HCT116 (cell line): ENCODE data around the gene ZNF180. TPM values are rescaled to one million over a fixed set of nuclear protein-coding genes. Genes with fewer than 3 reads are reported as not detected.

Source experiments
- ATAC-seq: fragments of 200-7000 bp; cut with Tn5 transposase; 2 replicates; pipeline ENCODE4 v1.9.1; 2020; ENCODE audit warnings: mild to moderate bottlenecking, moderate library complexity
- BruUV-seq: library from RNA; stranded (reverse); fragments of 400-500 nt; replicated peaks from 2 replicates; lab custom pipeline; 2021; lab: Mats Ljungman, UMichigan
- CTCF ChIA-PET: fragments of 300-600 bp; sonication (Branson Sonifier 250); formaldehyde crosslinking; loops from one replicate; lab custom pipeline; 2021; ENCODE audit warnings: antibody characterized with exemption; lab: Charles Lee
- POLR2A ChIA-PET: fragments of 300-600, 350-600 bp; sonication (Branson Sonifier 250); formaldehyde crosslinking; loops from one replicate; lab custom pipeline; 2021; ENCODE audit warnings: antibody characterized with exemption; lab: Charles Lee
- RAD21 ChIA-PET, 2 experiments: fragments of 300-600 bp; sonication (Branson Sonifier 250); formaldehyde crosslinking; loops; one replicate each; lab custom pipeline; 2023; ENCODE audit warnings: low total read pairs in 2 of 2; ENCODE audit not compliant: uncharacterized antibody in 2 of 2, unreplicated experiment in 2 of 2, low non-redundant PET in 1 of 2; lab: Charles Lee
- DNase-seq: peaks from one replicate; pipeline ENCODE4 v3.0.0-alpha.2; 2010; ENCODE audit warnings: low read depth, low spot score
- H2AFZ ChIP-seq: fragments of 200-600 bp; shearing (Covaris generic), sonication (generic); 2 replicates; pipeline ENCODE4 v1.6.1; 2017; ENCODE audit warnings: low read depth, mixed run types, mixed read lengths, antibody characterized with exemption, low read length; ENCODE audit not compliant: poor library complexity, severe bottlenecking
- H3K27ac ChIP-seq: 2 replicates; pipeline ENCODE4 v1.5.1; 2012; ENCODE audit warnings: low read depth, low read length
- H3K27me3 ChIP-seq: fragments of 200-600 bp; sonication (generic); 2 replicates; pipeline ENCODE4 v1.6.1; 2016; ENCODE audit warnings: mixed run types, low read length, mixed read lengths; ENCODE audit not compliant: insufficient read depth
- H3K36me3 ChIP-seq, 2 experiments: fragments of 200-500 bp in 1 of 2; fragments of 200-600 bp in 1 of 2; sonication (Bioruptor generic) in 1 of 2; sonication (generic) in 1 of 2; 2 replicates each; pipeline versions ENCODE4 v1.5.1 to v1.6.1; 2014 to 2016; ENCODE audit warnings: low read length in 2 of 2, inconsistent platforms in 1 of 2, mixed read lengths in 1 of 2, mixed run types in 1 of 2; ENCODE audit not compliant: insufficient read depth in 2 of 2, control insufficient read depth in 1 of 2
- H3K4me1 ChIP-seq, 2 experiments: fragments of 200-600 bp in 1 of 2; sonication (generic) in 1 of 2; 2 replicates each; pipeline versions ENCODE4 v1.5.1 to v1.6.1; 2012 to 2017; ENCODE audit warnings: low read length in 2 of 2, inconsistent platforms in 1 of 2, mild to moderate bottlenecking in 1 of 2, mixed read lengths in 1 of 2, mixed run types in 1 of 2, moderate library complexity in 1 of 2; ENCODE audit not compliant: insufficient read depth in 2 of 2, control insufficient read depth in 1 of 2
- H3K4me2 ChIP-seq: fragments of 200-600 bp; sonication (generic); 2 replicates; pipeline ENCODE4 v1.6.1; 2017; ENCODE audit warnings: mixed run types, low read length, mixed read lengths
- H3K4me3 ChIP-seq, 2 experiments: fragments of 200-600 bp in 1 of 2; sonication (generic) in 1 of 2; replicated peaks in 1 of 2; 2 replicates each; pipeline ENCODE4 v1.5.1; 2011 to 2016; ENCODE audit warnings: low read length in 2 of 2, control low read depth in 1 of 2, low read depth in 1 of 2, mild to moderate bottlenecking in 1 of 2, mixed read lengths in 1 of 2, mixed run types in 1 of 2
- H3K79me2 ChIP-seq: fragments of 200-600 bp; sonication (generic); 2 replicates; pipeline ENCODE4 v1.6.1; 2017; ENCODE audit warnings: mild to moderate bottlenecking, mixed run types, low read length, moderate library complexity, mixed read lengths; ENCODE audit not compliant: insufficient read depth
- H3K9ac ChIP-seq: fragments of 200-600 bp; sonication (generic); 2 replicates; pipeline ENCODE4 v1.6.1; 2016; ENCODE audit warnings: low read length, mixed read lengths
- H3K9me2 ChIP-seq: fragments of 200-600 bp; sonication (generic), shearing (Covaris generic); 2 replicates; pipeline ENCODE4 v1.6.1; 2017; ENCODE audit warnings: mixed run types, mild to moderate bottlenecking, moderate library complexity; ENCODE audit not compliant: insufficient read depth
- H3K9me3 ChIP-seq, 2 experiments: fragments of 200-500 bp in 1 of 2; fragments of 200-600 bp in 1 of 2; sonication (Bioruptor generic) in 1 of 2; sonication (generic) in 1 of 2; 2 replicates each; pipeline ENCODE4 v1.6.1; 2014 to 2017; ENCODE audit warnings: low read length in 2 of 2, mixed read lengths in 2 of 2, inconsistent platforms in 1 of 2, low read depth in 1 of 2, mild to moderate bottlenecking in 1 of 2, mixed run types in 1 of 2, moderate library complexity in 1 of 2; ENCODE audit not compliant: control insufficient read depth in 1 of 2, insufficient read depth in 1 of 2
- H4K20me1 ChIP-seq: fragments of 200-600 bp; sonication (generic), shearing (Covaris generic); 2 replicates; pipeline ENCODE4 v1.6.1; 2017; ENCODE audit warnings: mixed run types, mild to moderate bottlenecking, moderate library complexity; ENCODE audit not compliant: insufficient read depth
- ATF3 ChIP-seq: IDR thresholded peaks from 2 replicates; pipeline ENCODE4 v1.6.1; 2012
- EGR1 ChIP-seq: IDR thresholded peaks from 2 replicates; pipeline ENCODE4 v1.6.1; 2012; ENCODE audit warnings: low read depth
- EZH2phosphoT487 ChIP-seq: fragments of 200-600 bp; IDR thresholded peaks from 2 replicates; pipeline ENCODE4 v1.6.1; 2018; ENCODE audit warnings: antibody characterized with exemption, borderline replicate concordance
- FOSL1 ChIP-seq: IDR thresholded peaks from 2 replicates; pipeline ENCODE4 v1.6.1; 2012; ENCODE audit warnings: low read depth
- POLR2A ChIP-seq: IDR thresholded peaks from 2 replicates; pipeline ENCODE4 v1.7.0; 2011; ENCODE audit warnings: borderline replicate concordance; ENCODE audit not compliant: insufficient read depth, insufficient read length; ENCODE audit errors: extremely low read depth
- POLR2AphosphoS5 ChIP-seq: IDR thresholded peaks from 2 replicates; pipeline ENCODE4 v1.6.1; 2011; ENCODE audit warnings: mild to moderate bottlenecking, low read depth, low read length, moderate library complexity
- SIN3A ChIP-seq: IDR thresholded peaks from 2 replicates; pipeline ENCODE4 v1.6.1; 2012; ENCODE audit warnings: low read depth
- SRF ChIP-seq: IDR thresholded peaks from 2 replicates; pipeline ENCODE4 v1.6.1; 2012; ENCODE audit warnings: low read depth
- TCF7L2 ChIP-seq: IDR thresholded peaks from 2 replicates; pipeline ENCODE4 v1.7.0; 2011; ENCODE audit warnings: borderline replicate concordance, inconsistent platforms; ENCODE audit not compliant: insufficient read depth, insufficient read length; ENCODE audit errors: extremely low read depth
- YY1 ChIP-seq: IDR thresholded peaks from 2 replicates; pipeline ENCODE4 v1.6.1; 2011; ENCODE audit warnings: low read length, low read depth, moderate library complexity, mild to moderate bottlenecking; ENCODE audit not compliant: insufficient replicate concordance; ENCODE audit errors: extremely low read depth
- ZNF274 ChIP-seq: fragments of 200-500 bp; sonication (Bioruptor generic); IDR thresholded peaks from 2 replicates; pipeline ENCODE4 v1.6.1; 2014; ENCODE audit warnings: mild to moderate bottlenecking, low read depth, low read length, inconsistent platforms
- intact Hi-C: fragments of 100-400 bp; cut with micrococcal nuclease; formaldehyde crosslinking; loops from 2 replicates; pipeline ENCODE4 v1.10.0; 2022
- total RNA-seq: library from RNA; stranded (reverse); gene quantifications from one replicate; pipeline ENCODE4 v1.2.1, GENCODE V29; 2021; ENCODE audit not compliant: unreplicated experiment
- TF ChIP-seq, protein P1 (sequence below), 3 experiments: fragments of 200-600 bp in 1 of 3; sonication (generic) in 1 of 3; IDR thresholded peaks in 2 of 3; conservative IDR thresholded peaks in 1 of 3; 2 replicates each; pipeline ENCODE4 v1.5.1; 2012 to 2017; ENCODE audit warnings: low read depth in 2 of 3, low read length in 2 of 3, antibody characterized with exemption in 1 of 3, borderline replicate concordance in 1 of 3, control low read depth in 1 of 3, mild to moderate bottlenecking in 1 of 3, mixed read lengths in 1 of 3, mixed run types in 1 of 3, moderate library complexity in 1 of 3; ENCODE audit not compliant: insufficient read depth in 1 of 3

Gene ZNF180
- total RNA-seq, 1 experiment from 2014 or later: 7.3 TPM

DNA sequence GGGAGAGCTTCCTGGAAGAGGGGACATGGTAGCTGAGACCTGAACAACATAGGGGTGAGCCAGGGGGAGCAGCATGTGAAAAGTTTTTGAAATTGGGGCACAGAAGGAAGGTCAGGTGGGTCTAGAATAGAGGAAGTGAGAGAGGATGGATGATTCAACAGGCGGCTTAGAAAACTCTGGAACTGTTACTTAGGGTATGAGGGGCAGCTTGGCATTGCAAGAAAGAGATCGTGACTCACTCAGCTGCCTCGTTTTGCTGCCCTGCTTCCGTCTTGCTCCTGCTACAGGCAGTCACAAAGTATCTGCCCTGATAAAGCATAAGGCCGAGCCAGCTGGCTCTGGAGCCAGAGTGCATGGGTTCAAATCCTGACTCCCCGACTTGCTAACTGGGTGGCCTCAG is 30.5 kb upstream of the ZNF180 start:
- no TSS peak for BruUV-seq
- TF ChIP-seq POLR2AphosphoS5 (no peak), EGR1 (no peak), ZNF274 (no peak), YY1 (no peak), TCF7L2 (no peak), ATF3 (no peak), FOSL1 (no peak), SRF (no peak), POLR2A (no peak), EZH2phosphoT487 (no peak), SIN3A (no peak)
- TF ChIP-seq, protein P1, sequence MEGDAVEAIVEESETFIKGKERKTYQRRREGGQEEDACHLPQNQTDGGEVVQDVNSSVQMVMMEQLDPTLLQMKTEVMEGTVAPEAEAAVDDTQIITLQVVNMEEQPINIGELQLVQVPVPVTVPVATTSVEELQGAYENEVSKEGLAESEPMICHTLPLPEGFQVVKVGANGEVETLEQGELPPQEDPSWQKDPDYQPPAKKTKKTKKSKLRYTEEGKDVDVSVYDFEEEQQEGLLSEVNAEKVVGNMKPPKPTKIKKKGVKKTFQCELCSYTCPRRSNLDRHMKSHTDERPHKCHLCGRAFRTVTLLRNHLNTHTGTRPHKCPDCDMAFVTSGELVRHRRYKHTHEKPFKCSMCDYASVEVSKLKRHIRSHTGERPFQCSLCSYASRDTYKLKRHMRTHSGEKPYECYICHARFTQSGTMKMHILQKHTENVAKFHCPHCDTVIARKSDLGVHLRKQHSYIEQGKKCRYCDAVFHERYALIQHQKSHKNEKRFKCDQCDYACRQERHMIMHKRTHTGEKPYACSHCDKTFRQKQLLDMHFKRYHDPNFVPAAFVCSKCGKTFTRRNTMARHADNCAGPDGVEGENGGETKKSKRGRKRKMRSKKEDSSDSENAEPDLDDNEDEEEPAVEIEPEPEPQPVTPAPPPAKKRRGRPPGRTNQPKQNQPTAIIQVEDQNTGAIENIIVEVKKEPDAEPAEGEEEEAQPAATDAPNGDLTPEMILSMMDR (IDR thresholded peaks at IDR 0.05 in 2 of 3, conservative IDR thresholded peaks at IDR 0.05 in 1 of 3; ENCODE audit: borderline replicate concordance in 1 of 3, insufficient read depth in 1 of 3, low read depth in 2 of 3, low read length in 2 of 3): no peak
- TF ChIP-seq, all 23 proteins: peak for 0
- intact Hi-C loops: no loop called here

More for the DNA sequence above, 30.5 kb upstream of the ZNF180 start:
- ChIA-PET RAD21 (no interaction called here), CTCF (no interaction called here), POLR2A (no interaction called here)
- no peak for DNase-seq
- Histone ChIP-seq H4K20me1 (no peaks in the 10 kb centered on the region), H2AFZ (no peak overlapping the region), H3K79me2 (no peaks in the 10 kb centered on the region), H3K9ac (no peak overlapping the region), H3K36me3 (no peaks in the 10 kb centered on the region), H3K4me1 (no peaks in the 10 kb centered on the region), H3K9me3 (no peaks in the 10 kb centered on the region), H3K4me3 (no peak overlapping the region), H3K4me2 (no peak overlapping the region), H3K27me3 (no peaks in the 10 kb centered on the region), H3K9me2 (no peaks in the 10 kb centered on the region), H3K27ac (no peak overlapping the region)
- ATAC-seq: no peak
